H1 (cell line): ENCODE results near the gene C2orf81. TPM values are rescaled to one million over a fixed set of nuclear protein-coding genes. Genes with fewer than 3 reads are reported as not detected.
A peak's percentile ranks its signal among the peaks of the same experiment; 100 is the strongest.

ENCODE experiments used
- CTCF ChIA-PET: fragments of 300-600 bp; sonication (Branson Sonifier 250); formaldehyde crosslinking; loops from one replicate; lab custom pipeline; 2021; ENCODE audit not compliant: partially characterized antibody; lab: Charles Lee
- POLR2A ChIA-PET: fragments of 300-600 bp; sonication (Branson Sonifier 250); formaldehyde crosslinking; loops from one replicate; lab custom pipeline; 2021; ENCODE audit warnings: inconsistent platforms; ENCODE audit not compliant: partially characterized antibody; lab: Charles Lee
- DNase-seq, 2 experiments: peaks; one replicate each; pipeline versions ENCODE4 v3.0.0 to v3.0.0-alpha.2; 2010 to 2022; ENCODE audit warnings: low spot score in 2 of 2, low read depth in 1 of 2, mixed read lengths in 1 of 2
- FAIRE-seq: peaks from 2 replicates; lab custom pipeline; 2011; peaks lifted over from hg19 to GRCh38; lab: Jason Lieb, UNC
- H2AFZ ChIP-seq: 2 replicates; pipeline ENCODE4 v1.8.1; 2012; ENCODE audit warnings: low read length, inconsistent platforms
- H2AK5ac ChIP-seq: 2 replicates; pipeline ENCODE4 v1.6.1; 2013; ENCODE audit warnings: low read depth, low read length
- H2BK120ac ChIP-seq: replicated peaks from 2 replicates; pipeline ENCODE3; 2013; ENCODE audit warnings: low read depth, low read length, inconsistent platforms
- H2BK12ac ChIP-seq: 2 replicates; pipeline ENCODE4 v1.6.1; 2013; ENCODE audit warnings: low read depth, low read length
- H2BK15ac ChIP-seq: 2 replicates; pipeline ENCODE4 v1.6.1; 2013; ENCODE audit warnings: low read length
- H2BK20ac ChIP-seq: 2 replicates; pipeline ENCODE4 v1.6.1; 2013; ENCODE audit warnings: low read length
- H2BK5ac ChIP-seq: 2 replicates; pipeline ENCODE4 v1.6.1; 2013; ENCODE audit warnings: low read depth, low read length
- H3K14ac ChIP-seq: 2 replicates; pipeline ENCODE4 v1.6.1; 2013; ENCODE audit warnings: inconsistent platforms; ENCODE audit not compliant: insufficient read length
- H3K18ac ChIP-seq: 2 replicates; pipeline ENCODE4 v1.6.1; 2013; ENCODE audit warnings: low read length; ENCODE audit errors: extremely low read depth
- H3K23ac ChIP-seq: 2 replicates; pipeline ENCODE4 v1.6.1; 2013; ENCODE audit warnings: inconsistent platforms; ENCODE audit not compliant: insufficient read length
- H3K23me2 ChIP-seq: 2 replicates; pipeline ENCODE4 v1.6.1; 2013; ENCODE audit warnings: low read depth, low read length
- H3K27ac ChIP-seq: 2 replicates; pipeline ENCODE4 v1.6.1; 2011; ENCODE audit warnings: low read depth, low read length, inconsistent platforms
- H3K27me3 ChIP-seq, 4 experiments: replicated peaks in 1 of 4; 1 replicate in 1 of 4; 2 replicates in 3 of 4; pipeline versions ENCODE4 v1.6.1 to v1.8.1; 2011 to 2013; ENCODE audit warnings: low read length in 3 of 4, mild to moderate bottlenecking in 3 of 4, inconsistent platforms in 2 of 4, mixed read lengths in 2 of 4, moderate library complexity in 1 of 4; ENCODE audit not compliant: control insufficient read depth in 3 of 4, insufficient read depth in 3 of 4; ENCODE audit errors: extremely low read depth in 1 of 4
- H3K36me3 ChIP-seq, 4 experiments: 2 replicates each; pipeline versions ENCODE4 v1.6.1 to v1.8.1; 2011 to 2013; ENCODE audit warnings: mild to moderate bottlenecking in 4 of 4, low read length in 3 of 4, moderate library complexity in 2 of 4, control low read depth in 1 of 4, inconsistent platforms in 1 of 4; ENCODE audit not compliant: insufficient read depth in 4 of 4, control insufficient read depth in 2 of 4
- H3K4ac ChIP-seq: replicated peaks from 2 replicates; pipeline ENCODE3; 2013; ENCODE audit warnings: low read length, low read depth, mixed read lengths, inconsistent platforms; ENCODE audit not compliant: insufficient read length
- H3K4me1 ChIP-seq, 4 experiments: replicated peaks in 1 of 4; 1 replicate in 1 of 4; 2 replicates in 3 of 4; pipeline versions ENCODE4 v1.6.1 to v1.8.1; 2011 to 2013; ENCODE audit warnings: low read length in 3 of 4, inconsistent platforms in 2 of 4, mixed read lengths in 1 of 4; ENCODE audit not compliant: insufficient read depth in 4 of 4, control insufficient read depth in 3 of 4
- H3K4me2 ChIP-seq, 2 experiments: 2 replicates each; pipeline versions ENCODE4 v1.6.1 to v1.8.1; 2011 to 2013; ENCODE audit warnings: low read depth in 2 of 2, low read length in 2 of 2, control low read depth in 1 of 2, inconsistent platforms in 1 of 2, mild to moderate bottlenecking in 1 of 2; ENCODE audit not compliant: insufficient read depth in 1 of 2
- H3K4me3 ChIP-seq, 4 experiments: fragments of 200-600, 300-600 bp in 1 of 4; sonication (generic), shearing (Covaris generic), sonication (Bioruptor Twin) in 1 of 4; 2 replicates each; pipeline versions ENCODE4 v1.5.1 to v1.8.1; 2011 to 2016; ENCODE audit warnings: low read length in 4 of 4, low read depth in 3 of 4, control low read depth in 2 of 4, inconsistent platforms in 2 of 4, mild to moderate bottlenecking in 2 of 4, mixed read lengths in 1 of 4, moderate library complexity in 1 of 4; ENCODE audit not compliant: insufficient read depth in 2 of 4; ENCODE audit errors: extremely low read depth in 1 of 4
- H3K56ac ChIP-seq: replicated peaks from 2 replicates; pipeline ENCODE3; 2013; ENCODE audit warnings: low read depth, mild to moderate bottlenecking, mixed read lengths, low read length, inconsistent platforms; ENCODE audit not compliant: insufficient read length
- H3K79me1 ChIP-seq: 2 replicates; pipeline ENCODE4 v1.6.1; 2013; ENCODE audit warnings: low read depth, low read length, control low read depth
- H3K79me2 ChIP-seq, 2 experiments: 2 replicates each; pipeline versions ENCODE4 v1.6.1 to v1.8.1; 2012 to 2013; ENCODE audit warnings: low read length in 2 of 2, mild to moderate bottlenecking in 2 of 2, inconsistent platforms in 1 of 2; ENCODE audit not compliant: insufficient read depth in 2 of 2, control insufficient read depth in 1 of 2
- H3K9ac ChIP-seq, 4 experiments: replicated peaks in 1 of 4; 1 replicate in 1 of 4; 2 replicates in 3 of 4; pipeline versions ENCODE4 v1.6.1 to v1.8.1; 2011 to 2013; ENCODE audit warnings: low read depth in 3 of 4, low read length in 3 of 4, control low read depth in 2 of 4, mild to moderate bottlenecking in 2 of 4, moderate library complexity in 2 of 4, inconsistent platforms in 1 of 4; ENCODE audit errors: extremely low read depth in 1 of 4
- H3K9me3 ChIP-seq, 2 experiments: 2 replicates each; pipeline versions ENCODE4 v1.6.1 to v1.8.1; 2012 to 2013; ENCODE audit warnings: mild to moderate bottlenecking in 2 of 2, moderate library complexity in 2 of 2, control low read depth in 1 of 2, inconsistent platforms in 1 of 2, low read depth in 1 of 2, low read length in 1 of 2, mixed read lengths in 1 of 2; ENCODE audit not compliant: insufficient read depth in 2 of 2
- H4K20me1 ChIP-seq, 2 experiments: replicated peaks in 1 of 2; 2 replicates each; pipeline versions ENCODE3 to v1.8.1; 2011 to 2013; ENCODE audit warnings: inconsistent platforms in 2 of 2, low read length in 2 of 2, mild to moderate bottlenecking in 1 of 2; ENCODE audit not compliant: insufficient read depth in 2 of 2, control insufficient read depth in 1 of 2
- H4K5ac ChIP-seq: 2 replicates; pipeline ENCODE4 v1.6.1; 2013; ENCODE audit warnings: low read length, low read depth, mixed read lengths, inconsistent platforms; ENCODE audit not compliant: insufficient read length
- H4K8ac ChIP-seq: 2 replicates; pipeline ENCODE4 v1.8.0; 2013; ENCODE audit warnings: mild to moderate bottlenecking, moderate library complexity, low read length, inconsistent platforms; ENCODE audit not compliant: insufficient read depth; ENCODE audit errors: extremely low read depth
- H4K91ac ChIP-seq: replicated peaks from 2 replicates; pipeline ENCODE3; 2013; ENCODE audit warnings: low read length, mixed read lengths, inconsistent platforms; ENCODE audit not compliant: insufficient read length
- ASH2L ChIP-seq: fragments of 200-600, 300-600 bp; sonication (generic); IDR thresholded peaks from one replicate; pipeline ENCODE4 v1.7.1; 2017; ENCODE audit warnings: low read length
- BACH1 ChIP-seq: IDR thresholded peaks from 2 replicates; pipeline ENCODE4 v1.6.1; 2012; ENCODE audit warnings: low read length, improper control_type of control experiment
- HDAC6 ChIP-seq: IDR thresholded peaks from one replicate; pipeline ENCODE4 v1.7.1; 2012; ENCODE audit warnings: low read depth, mild to moderate bottlenecking, inconsistent platforms, low read length, moderate library complexity
- JUND ChIP-seq: IDR thresholded peaks from 2 replicates; pipeline ENCODE4 v1.6.1; 2011; ENCODE audit warnings: mild to moderate bottlenecking, improper control_type of control experiment, low read length
- KDM4A ChIP-seq: IDR thresholded peaks from one replicate; pipeline ENCODE4 v1.7.1; 2012; ENCODE audit warnings: low read depth, mild to moderate bottlenecking, moderate library complexity, low read length, inconsistent platforms; ENCODE audit not compliant: severe bottlenecking
- POLR2A ChIP-seq, 2 experiments: IDR thresholded peaks; 1 replicate in 1 of 2; 2 replicates in 1 of 2; pipeline ENCODE4 v1.6.1; 2011; ENCODE audit warnings: low read depth in 2 of 2, low read length in 2 of 2, mild to moderate bottlenecking in 2 of 2; ENCODE audit errors: control extremely low read depth in 1 of 2
- RBBP5 ChIP-seq: IDR thresholded peaks from 2 replicates; pipeline ENCODE4 v1.7.1; 2012; ENCODE audit warnings: low read depth, mild to moderate bottlenecking, inconsistent platforms, low read length, moderate library complexity, borderline replicate concordance
- RFX5 ChIP-seq: IDR thresholded peaks from 2 replicates; pipeline ENCODE4 v1.6.1; 2011; ENCODE audit warnings: low read depth, low read length, improper control_type of control experiment, borderline replicate concordance
- RNF2 ChIP-seq: fragments of 200-900, 300-1000 bp; sonication (generic); IDR thresholded peaks from 2 replicates; pipeline ENCODE4 v1.7.1; 2016; ENCODE audit warnings: borderline replicate concordance, low read depth, mild to moderate bottlenecking, antibody characterized with exemption, low read length; ENCODE audit not compliant: poor library complexity, severe bottlenecking; ENCODE audit errors: missing control alignments
- TAF1 ChIP-seq: IDR thresholded peaks from 2 replicates; pipeline ENCODE4 v1.6.1; 2011; ENCODE audit warnings: mild to moderate bottlenecking, low read depth, low read length
- TCF12 ChIP-seq: IDR thresholded peaks from 2 replicates; pipeline ENCODE4 v1.6.1; 2011; ENCODE audit warnings: low read depth, mild to moderate bottlenecking, low read length
- WGBS, 2 experiments: shearing (Covaris generic) in 1 of 2; methylation state at CpG; one replicate each; pipeline versions ENCODE4 v1.1.6 to v1.1.7; 2013 to 2015; ENCODE audit warnings: low lambda C conversion rate in 2 of 2, mixed read lengths in 2 of 2, inconsistent platforms in 1 of 2, low coverage in 1 of 2, missing lambda C conversion rate in 1 of 2; ENCODE audit not compliant: insufficient replicate concordance in 2 of 2, insufficient coverage in 1 of 2, insufficient read length in 1 of 2; ENCODE audit errors: extremely low coverage in 1 of 2, missing lambda C conversion rate in 1 of 2; 5-methylcytosine and 5-hydroxymethylcytosine counted together
- polyA plus RNA-seq, 7 experiments: library from polyadenylated mRNA; depleted of rRNA in 3 of 7; stranded (reverse) in 5 of 7; unstranded in 2 of 7; fragments of >200 nt in 5 of 7; fragments of 200-250 nt in 2 of 7; gene quantifications; 1 replicate in 5 of 7; 2 replicates in 1 of 7; 4 replicates in 1 of 7; pipeline versions ENCODE4 v1.2.1 to v1.2.3, GENCODE V29; 2011 to 2013; ENCODE audit warnings: missing spikeins in 2 of 7, mixed read lengths in 2 of 7
- total RNA-seq: library from RNA; stranded (reverse); fragmentation: NEBNext Ultra II Directional; extraction: Animal tissue kit (Norgen Biotek cat#: 25700); gene quantifications from 2 replicates; pipeline ENCODE4 v1.2.1, GENCODE V29; 2021

The C2orf81 gene
- total and polyA plus RNA-seq, 2 of the 8 experiments (the other 6 are each of a cell fraction or from before 2014, with no cell fraction given): 1.6 to 3.3 TPM

GRCh38 chr2:74457129-74457548 is 35.7 kb upstream of the C2orf81 start:
- Histone ChIP-seq H3K36me3 (peaks cover 0 to 6% (median 0%) of the 10 kb centered on the region in 4 experiments; a peak in 1 of 8 replicates), H3K4me1 (peaks cover 0 to 10% (median 2%) of the 10 kb centered on the region in 4 experiments; a peak in 5 of 7 replicates)
- peak; percentile 33; the same call in 1 of the 2 replicates for TF ChIP-seq RBBP5
- no peak for TF ChIP-seq TCF12
- peak in 1 of 2 experiments; percentile 53; a peak in 2 of 3 replicates for TF ChIP-seq POLR2A (IDR thresholded peaks at IDR 0.05; ENCODE audit: control extremely low read depth in 1 of 2, low read depth in 2 of 2, low read length in 2 of 2)
- no peak for TF ChIP-seq JUND
- TF ChIP-seq BACH1: no peak
- peak; percentile 30 for TF ChIP-seq KDM4A
- no peak for TF ChIP-seq HDAC6
- peak; percentile 6 for TF ChIP-seq ASH2L
- peak; percentile 70; the same call in 1 of the 2 replicates for TF ChIP-seq TAF1
- no peak for TF ChIP-seq RFX5
- no peak for TF ChIP-seq RNF2
- TF ChIP-seq, all 59 proteins: peak for 5
- H3K23me2 ChIP-seq: peaks cover 16% of the 10 kb centered on the region; the same call in 1 of the 2 replicates
- DNase-seq (no peak), FAIRE-seq (no peak)
- no peaks in the 10 kb centered on the region; the same call in 1 of the 2 replicates for H3K79me1 ChIP-seq
- H3K4me3 ChIP-seq: peak overlapping the region; percentile 64 to 84 (median 84)
- no peak overlapping the region for H2BK12ac ChIP-seq
- no peak overlapping the region for H3K23ac ChIP-seq
- H2BK120ac ChIP-seq: no peak overlapping the region
- H3K27ac ChIP-seq: peak overlapping the region; percentile 57
- H4K20me1 ChIP-seq: no peaks in the 10 kb centered on the region
- 2% methylated on average over 26 of the region's 27 CpGs; no CpG with 5 or more reads in 1 of the 2 experiments for whole genome bisulfite sequencing, 2 experiments
- H4K8ac ChIP-seq: no peak overlapping the region; the same call in 1 of the 2 replicates
- ChIA-PET CTCF (interaction anchor here (0.7 to 10.5 kb wide), 8 partner anchors 9 to 195 kb away, joined by 3 to 86 read pairs (median 10); partner anchors contain the start of genes CCDC142, MRPL53 and TTC31), POLR2A (interaction anchor here (0.9 to 10.5 kb wide), 14 partner anchors 9 to 275 kb away, joined by 3 to 89 read pairs (median 7); partner anchors contain the start of genes C2orf81, CCDC142, LBX2 and MRPL53)
- H3K79me2 ChIP-seq: peaks cover 0 to 9% of the 10 kb centered on the region in 2 experiments; a peak in 1 of 4 replicates
- no peak overlapping the region for H2AFZ ChIP-seq
- H4K91ac ChIP-seq: peak overlapping the region; percentile 63
- peak overlapping the region; percentile 96; the same call in 1 of the 2 replicates for H3K18ac ChIP-seq
- H3K56ac ChIP-seq: peak overlapping the region; percentile 70
- peak overlapping the region; percentile 91 to 93 for H3K4me2 ChIP-seq
- peak overlapping the region; percentile 81 for H4K5ac ChIP-seq
- no peaks in the 10 kb centered on the region for H3K27me3 ChIP-seq
- peak overlapping the region; percentile 19 to 92 (median 82); a peak in 6 of 7 replicates for H3K9ac ChIP-seq
- peak overlapping the region; percentile 94 for H2BK5ac ChIP-seq
- H2AK5ac ChIP-seq: no peak overlapping the region
- H3K14ac ChIP-seq: no peak overlapping the region
- H2BK15ac ChIP-seq: no peak overlapping the region; the same call in 1 of the 2 replicates
- peak overlapping the region; percentile 36 for H3K4ac ChIP-seq
- H3K9me3 ChIP-seq: no peaks in the 10 kb centered on the region
- H2BK20ac ChIP-seq: no peak overlapping the region
